ENCODE measurements around the gene FOXN4.
"Not testable (repeated sequence)": the region's sequence is repeated elsewhere in the genome, so short reads cannot be mapped to it uniquely, and the experiment has no call there.

Gene FOXN4

DNA sequence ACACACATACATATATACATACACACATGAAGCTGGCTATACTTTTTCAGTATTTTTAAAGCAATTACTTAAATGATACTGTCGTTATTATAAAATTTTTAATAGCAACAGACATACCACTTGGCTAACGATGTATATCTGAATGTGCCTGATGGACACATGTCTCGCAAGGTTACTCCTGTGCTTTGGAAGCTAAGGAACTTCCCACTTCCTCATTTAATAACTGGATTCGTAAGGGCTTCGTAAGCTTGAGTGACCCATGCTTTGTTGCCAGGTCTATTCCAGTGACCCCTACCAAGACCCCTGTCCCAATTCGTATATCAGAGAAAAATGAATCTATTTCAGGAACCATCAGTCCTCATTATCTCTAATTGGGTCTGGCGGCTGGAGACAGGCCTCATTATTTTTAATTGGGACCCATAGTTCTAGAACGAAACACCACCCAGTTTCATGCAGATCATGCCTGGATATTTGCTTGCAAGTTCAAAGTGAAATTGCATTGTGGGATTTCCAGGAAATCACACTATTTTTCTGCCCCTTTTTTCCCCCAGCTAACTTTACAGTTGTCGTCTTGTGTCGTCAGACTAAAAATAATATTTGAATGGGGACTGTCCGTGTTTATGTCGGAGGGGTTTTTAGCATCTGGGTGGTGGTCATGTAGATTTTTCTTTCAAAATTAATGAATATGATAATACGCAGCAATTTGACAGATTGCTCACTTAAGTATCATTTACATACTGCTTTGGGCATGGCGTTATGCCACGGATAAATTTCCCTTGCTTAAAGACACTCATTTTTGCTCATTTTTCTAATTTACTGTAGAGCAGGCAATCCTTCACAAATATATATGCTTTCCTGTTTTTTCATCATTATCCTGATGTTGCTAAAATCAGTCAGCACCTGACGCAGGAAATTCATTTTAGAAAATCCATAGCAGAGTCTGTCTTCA lies 21.5 kb upstream of the FOXN4 start:
- DNase-seq (ENCODE audit: low read depth): no peak
- TF ChIP-seq, protein P1, sequence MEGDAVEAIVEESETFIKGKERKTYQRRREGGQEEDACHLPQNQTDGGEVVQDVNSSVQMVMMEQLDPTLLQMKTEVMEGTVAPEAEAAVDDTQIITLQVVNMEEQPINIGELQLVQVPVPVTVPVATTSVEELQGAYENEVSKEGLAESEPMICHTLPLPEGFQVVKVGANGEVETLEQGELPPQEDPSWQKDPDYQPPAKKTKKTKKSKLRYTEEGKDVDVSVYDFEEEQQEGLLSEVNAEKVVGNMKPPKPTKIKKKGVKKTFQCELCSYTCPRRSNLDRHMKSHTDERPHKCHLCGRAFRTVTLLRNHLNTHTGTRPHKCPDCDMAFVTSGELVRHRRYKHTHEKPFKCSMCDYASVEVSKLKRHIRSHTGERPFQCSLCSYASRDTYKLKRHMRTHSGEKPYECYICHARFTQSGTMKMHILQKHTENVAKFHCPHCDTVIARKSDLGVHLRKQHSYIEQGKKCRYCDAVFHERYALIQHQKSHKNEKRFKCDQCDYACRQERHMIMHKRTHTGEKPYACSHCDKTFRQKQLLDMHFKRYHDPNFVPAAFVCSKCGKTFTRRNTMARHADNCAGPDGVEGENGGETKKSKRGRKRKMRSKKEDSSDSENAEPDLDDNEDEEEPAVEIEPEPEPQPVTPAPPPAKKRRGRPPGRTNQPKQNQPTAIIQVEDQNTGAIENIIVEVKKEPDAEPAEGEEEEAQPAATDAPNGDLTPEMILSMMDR (IDR thresholded peaks at IDR 0.05; ENCODE audit: insufficient read depth, low read depth, low read length, missing control alignments): no peak

DNA sequence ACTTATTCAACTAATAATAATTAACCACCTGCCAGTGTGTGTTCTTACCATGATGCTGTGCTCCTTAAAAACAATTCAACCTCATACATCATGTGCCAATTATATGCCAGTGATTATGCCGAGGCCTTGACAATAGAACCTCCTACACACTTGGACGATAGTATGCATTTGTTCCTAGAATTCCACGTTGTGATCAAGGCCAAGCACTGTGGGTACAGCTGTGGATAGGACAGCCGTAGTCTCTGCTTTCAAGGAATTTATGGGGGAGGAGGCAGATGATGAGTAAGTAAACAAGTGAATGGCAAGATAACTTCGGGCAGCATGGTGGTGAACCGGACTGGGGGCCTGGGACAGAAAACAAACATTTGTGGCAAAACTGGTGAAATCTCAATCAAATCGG lies 20.6 kb upstream of the FOXN4 start:
- no peak for DNase-seq (ENCODE audit: low read depth)
- TF ChIP-seq, protein P1 (IDR thresholded peaks at IDR 0.05; ENCODE audit: insufficient read depth, low read depth, low read length, missing control alignments): no peak
- no peak overlapping the region for H3K4me3 ChIP-seq (ENCODE audit: low read length)

More for the DNA sequence above, 21.5 kb upstream of the FOXN4 start:
- no peak overlapping the region for H3K4me3 ChIP-seq (ENCODE audit: low read length)

DNA sequence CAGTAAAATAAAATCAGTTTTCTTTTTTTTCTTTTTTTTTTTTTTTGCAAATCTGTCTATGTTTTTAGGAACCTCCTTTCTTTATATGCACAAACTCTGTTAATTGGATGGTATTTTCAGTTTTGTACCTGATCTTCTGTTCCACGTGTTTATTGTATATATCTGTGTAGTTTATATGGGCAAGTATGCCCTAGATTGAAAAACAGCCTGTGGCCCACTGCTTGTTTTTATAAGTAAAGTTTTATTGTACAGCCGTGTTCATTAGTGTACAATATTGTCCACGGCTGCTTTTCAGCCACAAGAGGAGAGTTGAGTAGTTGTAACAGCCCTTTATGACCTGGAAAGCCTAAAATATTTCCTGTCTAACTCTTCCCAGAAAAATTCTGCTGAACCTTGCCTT lies 19.9 kb upstream of the FOXN4 start:
- TF ChIP-seq, protein P1 (IDR thresholded peaks at IDR 0.05; ENCODE audit: insufficient read depth, low read depth, low read length, missing control alignments): no peak
- DNase-seq (ENCODE audit: low read depth): no peak
- no peak overlapping the region for H3K4me3 ChIP-seq (ENCODE audit: low read length)

DNA sequence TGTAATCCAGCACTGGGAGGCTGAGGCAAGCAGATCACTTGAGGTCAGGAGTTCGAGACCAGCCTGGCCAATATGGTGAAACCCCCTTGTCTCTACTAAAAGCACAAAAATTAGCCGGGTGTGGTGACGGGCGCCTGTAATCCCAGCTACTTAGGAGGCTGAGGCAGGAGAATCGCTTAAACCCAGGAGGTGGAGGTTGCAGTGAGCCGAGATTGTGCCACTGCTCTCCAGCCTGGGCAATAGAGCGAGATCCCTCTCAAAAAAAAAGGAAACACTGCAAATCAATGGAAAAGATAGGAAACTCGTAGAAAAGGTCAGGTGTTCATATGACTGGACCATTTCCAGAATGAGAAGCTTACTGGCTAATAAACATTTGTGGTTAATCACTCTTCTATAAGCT lies 12.2 kb upstream of the FOXN4 start:
- not testable (repeated sequence) for DNase-seq (ENCODE audit: low read depth); H3K4me3 ChIP-seq (ENCODE audit: low read length)

DNA sequence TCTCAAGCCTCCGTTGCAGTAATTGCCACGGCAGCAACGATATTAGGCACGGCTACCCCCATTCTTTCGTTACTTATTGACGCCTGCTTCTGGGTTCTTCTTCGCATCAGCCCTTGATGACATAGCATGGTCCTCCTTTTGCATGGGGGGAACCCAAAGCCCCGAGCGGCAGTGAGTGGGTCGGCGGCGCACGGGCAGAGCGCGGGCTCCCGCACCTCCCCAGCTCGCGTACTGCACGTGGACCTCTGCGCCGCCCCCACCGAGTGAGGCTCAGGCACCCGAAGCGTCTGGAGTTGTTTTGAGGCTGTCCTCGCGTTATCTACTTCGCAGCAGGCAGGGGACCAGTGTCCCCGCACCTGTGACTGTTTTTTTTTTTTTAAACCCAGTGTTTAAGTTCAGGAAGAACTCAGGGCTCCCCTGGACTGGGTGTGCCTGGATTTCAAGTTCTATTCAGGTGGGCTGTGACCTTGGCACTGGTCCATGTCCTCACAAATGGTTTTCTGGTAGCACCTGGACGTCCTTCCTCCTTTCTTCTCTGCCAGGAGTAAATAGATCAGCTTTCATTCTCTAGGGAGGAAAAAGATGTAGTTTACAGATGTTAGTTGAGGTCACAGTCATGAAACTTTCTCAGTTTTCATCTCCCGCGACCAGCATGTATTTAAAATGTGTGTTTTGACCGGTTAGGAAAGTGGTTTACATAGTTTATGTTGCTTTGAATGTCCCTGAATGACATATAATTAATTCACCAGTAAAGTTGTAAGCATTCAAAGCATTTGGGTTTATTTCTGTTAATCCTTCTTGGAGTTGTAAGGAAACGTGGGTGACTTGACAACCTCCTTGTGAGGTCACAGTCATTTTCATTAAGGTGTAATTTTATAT lies 1.4 kb upstream of the FOXN4 start:
- TF ChIP-seq, protein P1 (IDR thresholded peaks at IDR 0.05; ENCODE audit: insufficient read depth, low read depth, low read length, missing control alignments): no peak
- peak overlapping the region; percentile 27 for H3K4me3 ChIP-seq (ENCODE audit: low read length)
- no peak for DNase-seq (ENCODE audit: low read depth)

DNA sequence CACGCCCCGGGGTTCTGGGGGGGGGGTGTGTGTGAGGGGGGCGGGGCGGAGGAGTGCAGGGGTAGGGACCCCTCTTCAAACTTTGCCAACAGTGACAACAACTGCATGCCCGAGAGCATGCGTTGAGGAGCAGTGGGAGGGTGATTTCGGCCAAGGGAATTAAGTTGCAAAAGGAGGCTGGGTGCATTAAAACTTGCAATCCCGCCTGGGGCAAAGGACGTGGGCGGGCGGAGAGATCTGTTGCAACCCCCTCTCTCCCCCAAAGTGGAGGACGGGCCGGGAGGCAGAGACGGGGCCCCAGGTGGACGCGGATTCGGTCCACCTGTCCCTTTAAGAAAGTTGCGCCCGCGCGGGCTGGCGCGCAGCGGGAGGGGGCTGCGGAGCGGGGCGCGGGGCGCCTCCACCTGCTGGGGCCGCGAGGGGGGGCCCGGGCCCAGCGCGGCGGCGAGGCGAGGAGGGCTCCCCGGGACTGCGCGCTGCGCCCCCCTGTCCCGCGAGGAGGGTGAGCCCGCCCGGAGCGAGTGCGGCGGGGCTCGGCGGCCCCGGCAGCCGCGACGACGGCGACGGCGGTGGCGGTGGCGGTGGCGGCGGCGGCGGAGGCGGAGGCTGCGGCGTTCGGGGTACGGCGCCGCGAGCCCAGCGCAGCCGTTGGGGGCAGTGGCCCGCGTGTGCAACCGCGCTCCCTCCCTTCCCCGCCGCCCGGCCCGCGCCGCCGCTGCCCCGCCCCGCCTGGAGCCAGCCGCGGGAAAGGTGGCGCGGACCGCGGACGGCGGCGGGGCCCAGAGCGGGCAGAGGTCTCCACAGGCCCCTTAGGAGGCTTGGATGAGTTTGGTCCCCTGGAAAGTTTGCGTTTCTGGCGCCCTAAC lies 530 bp upstream of the FOXN4 start:
- peak overlapping the region; percentile 27 for H3K4me3 ChIP-seq (ENCODE audit: low read length)
- TF ChIP-seq, protein P1 (IDR thresholded peaks at IDR 0.05; ENCODE audit: insufficient read depth, low read depth, low read length, missing control alignments): no peak
- DNase-seq (ENCODE audit: low read depth): no peak

Measured in epithelial cell of esophagus (primary cell).